ENCODE measurements around the gene C9orf152. TPM values are rescaled to one million over a fixed set of nuclear protein-coding genes. Genes with fewer than 3 reads are reported as not detected.
A peak's percentile ranks its signal among the peaks of the same experiment; 100 is the strongest.

Gene C9orf152
- total and polyA plus RNA-seq, 2 of the 13 experiments (the other 11 are each of a cell fraction or from before 2014, with no cell fraction given) = 0.24 to 0.48 TPM

- no peak for TF ChIP-seq ZNF414 (CRISPR knock-in tag; IDR thresholded peaks at IDR 0.05)
- TF ChIP-seq ZNF567 (CRISPR knock-in tag; IDR thresholded peaks at IDR 0.05; ENCODE audit: borderline replicate concordance) = no peak
- no peak for TF ChIP-seq NFYC (CRISPR knock-in tag; IDR thresholded peaks at IDR 0.05)
- TF ChIP-seq MAZ (IDR thresholded peaks at IDR 0.05; ENCODE audit: borderline replicate concordance, low read depth, low read length) = no peak
- no peak for TF ChIP-seq MAZ (CRISPR knock-in tag; IDR thresholded peaks at IDR 0.05; ENCODE audit: low read depth)
- no peak for TF ChIP-seq PHF5A (CRISPR knock-in tag; IDR thresholded peaks at IDR 0.05; ENCODE audit: low read depth, unreplicated experiment)
- no peak for TF ChIP-seq ZBTB44 (CRISPR knock-in tag; IDR thresholded peaks at IDR 0.05)
Measured at GRCh38 chr9:110213413-110214044, 5.6 kb upstream of the C9orf152 start (continued).

GRCh38 chr9:110207071-110207641, 803 bp downstream of the C9orf152 start:
- no peaks in the 10 kb centered on the region for H3K79me2 ChIP-seq (ENCODE audit: insufficient read depth, low read length)
- BruUV-seq (replicated peaks) = no TSS peak
- no peaks in the 10 kb centered on the region for H3K9me3 ChIP-seq (ENCODE audit: low read length)
- H2AFZ ChIP-seq (ENCODE audit: low read length) = no peak overlapping the region
- intact Hi-C loops (cut with micrococcal nuclease; ENCODE audit: unreplicated experiment) = no loop called here
- ATAC-seq (peak; percentile 60), FAIRE-seq (no peak), DNase-seq (ENCODE audit: low spot score) (no peak)
- H3K36me3 ChIP-seq (replicated peaks in 1 of 2; ENCODE audit: control insufficient read depth in 1 of 2, insufficient read depth in 2 of 2, low read length in 2 of 2) = no peaks in the 10 kb centered on the region
- no peak overlapping the region for H3K27ac ChIP-seq (ENCODE audit: extremely low read length, insufficient read depth, low read length)
- peak overlapping the region; percentile 6; the same call in 1 of the 2 replicates for H3K4me2 ChIP-seq (ENCODE audit: low read depth, low read length)
- no peak overlapping the region for H3K4me3 ChIP-seq (replicated peaks in 1 of 3; ENCODE audit: insufficient read depth in 1 of 3, low read depth in 2 of 3, low read length in 3 of 3)
- CTCF ChIA-PET (ENCODE audit: low intra/inter-chr PET ratio, low total read pairs) = no interaction called here
- H3K27me3 ChIP-seq (ENCODE audit: control insufficient read depth in 1 of 2, insufficient read depth in 2 of 2, low read length in 2 of 2) = no peaks in the 10 kb centered on the region
- H3K4me1 ChIP-seq (ENCODE audit: insufficient read depth, low read length) = peaks cover 45% of the 10 kb centered on the region
- POLR2A ChIA-PET = interaction anchor here (0.8 to 1.1 kb wide), 3 partner anchors 10 to 14 kb away, joined by 3 to 5 read pairs (median 3); no protein-coding TSS in a partner anchor
- in situ Hi-C loops (cut with HindIII; ENCODE audit: extremely low pct_ligation_motif_present, low pct_unique_long_range_greater_than_20kb) = no loop called here
- 36% methylated on average over 5 of the region's 6 CpGs for WGBS (ENCODE audit: low lambda C conversion rate)
- no peak overlapping the region for H3K9ac ChIP-seq (ENCODE audit: insufficient read depth, low read depth, low read length)
- no peaks in the 10 kb centered on the region for H4K20me1 ChIP-seq (ENCODE audit: insufficient read depth, low read length)
- TF ChIP-seq ZNF674 (CRISPR knock-in tag; IDR thresholded peaks at IDR 0.05; ENCODE audit: low read depth) (no peak), ZNF605 (CRISPR knock-in tag; IDR thresholded peaks at IDR 0.05) (no peak), ZNF646 (CRISPR knock-in tag; IDR thresholded peaks at IDR 0.05) (no peak), ZNF350 (CRISPR knock-in tag; IDR thresholded peaks at IDR 0.05; ENCODE audit: borderline replicate concordance, low read depth) (no peak)

Measured in HepG2 (cell line).